A673 (cell line): Measurements from ENCODE around the gene MET. TPM values are rescaled to one million over a fixed set of nuclear protein-coding genes. Genes with fewer than 3 reads are reported as not detected.

Source experiments
- BruUV-seq: library from RNA; stranded (reverse); fragments of 400-500 nt; replicated peaks from 2 replicates; lab custom pipeline; 2021; lab: Mats Ljungman, UMichigan
- CTCF ChIA-PET: fragments of 300-600 bp; sonication (Branson Sonifier 250); formaldehyde crosslinking; loops from one replicate; lab custom pipeline; 2022; ENCODE audit warnings: antibody characterized with exemption; lab: Charles Lee
- POLR2A ChIA-PET: fragments of 300-600 bp; sonication (Branson Sonifier 250); formaldehyde crosslinking; loops from one replicate; lab custom pipeline; 2022; ENCODE audit warnings: antibody characterized with exemption; ENCODE audit not compliant: low non-redundant PET; lab: Charles Lee
- DNase-seq: peaks from one replicate; pipeline ENCODE4 v3.0.0-alpha.2; 2015; ENCODE audit warnings: low spot score
- H3K27ac ChIP-seq: fragments of 200-600 bp; sonication (generic); 2 replicates; pipeline ENCODE4 v1.5.1; 2016; ENCODE audit warnings: mixed run types, low read depth, mild to moderate bottlenecking, mixed read lengths, antibody characterized with exemption, low read length; ENCODE audit not compliant: poor library complexity, severe bottlenecking
- H3K27me3 ChIP-seq: fragments of 200-600 bp; sonication (generic); replicated peaks from 2 replicates; pipeline ENCODE4 v1.6.1; 2017; ENCODE audit warnings: mixed run types, low read depth, mild to moderate bottlenecking, mixed read lengths, antibody characterized with exemption, low read length; ENCODE audit not compliant: insufficient read depth, poor library complexity
- H3K36me3 ChIP-seq: fragments of 200-600 bp; sonication (generic); 2 replicates; pipeline ENCODE4 v1.6.1; 2016; ENCODE audit warnings: mixed run types, mild to moderate bottlenecking, mixed read lengths, antibody characterized with exemption, low read length; ENCODE audit not compliant: insufficient read depth, poor library complexity, severe bottlenecking
- H3K4me1 ChIP-seq: fragments of 200-600 bp; sonication (generic); 2 replicates; pipeline ENCODE4 v1.6.1; 2017; ENCODE audit warnings: mixed run types, mild to moderate bottlenecking, mixed read lengths, antibody characterized with exemption, low read length; ENCODE audit not compliant: insufficient read depth, poor library complexity, severe bottlenecking
- H3K4me3 ChIP-seq: fragments of 200-600 bp; sonication (generic); 2 replicates; pipeline ENCODE4 v1.5.1; 2016; ENCODE audit warnings: low read depth, mixed run types, mild to moderate bottlenecking, mixed read lengths, low read length; ENCODE audit not compliant: poor library complexity, severe bottlenecking
- H3K9me3 ChIP-seq: fragments of 200-600 bp; sonication (generic); 2 replicates; pipeline ENCODE4 v1.6.1; 2016; ENCODE audit warnings: mixed run types, low read depth, mild to moderate bottlenecking, mixed read lengths, antibody characterized with exemption, low read length; ENCODE audit not compliant: poor library complexity, severe bottlenecking
- CTCF ChIP-seq: fragments of 300-800, 200-600 bp; sonication (generic); conservative IDR thresholded peaks from 2 replicates; pipeline ENCODE4 v1.5.1; 2017; ENCODE audit warnings: low read depth, mild to moderate bottlenecking, antibody characterized with exemption, low read length, moderate library complexity, mixed read lengths
- EZH2 ChIP-seq: fragments of 200-600 bp; sonication (generic); IDR thresholded peaks from 2 replicates; pipeline ENCODE4 v1.6.1; 2017; ENCODE audit warnings: borderline replicate concordance, low read depth, mild to moderate bottlenecking, mixed read lengths, antibody characterized with exemption, low read length; ENCODE audit not compliant: poor library complexity, severe bottlenecking
- intact Hi-C: fragments of 100-400 bp; cut with micrococcal nuclease; formaldehyde crosslinking; loops from one replicate; pipeline ENCODE4 v1.10.0; 2022; ENCODE audit not compliant: unreplicated experiment
- total RNA-seq: library from RNA; stranded (reverse); gene quantifications from 2 replicates; pipeline ENCODE4 v1.2.3, GENCODE V29; 2021

Gene MET
- total RNA-seq, 1 experiment from 2014 or later, result 6.8 TPM

GRCh38 chr7:116802746-116803152, 130.8 kb downstream of the MET start:
- intact Hi-C loops, result loop anchor here (5.0 kb wide), 1 partner anchor 270 kb away; no protein-coding TSS in a partner anchor
- H3K36me3 ChIP-seq, result no peaks in the 10 kb centered on the region
- POLR2A ChIA-PET, result no interaction called here
- CTCF ChIA-PET, result no interaction called here
- no peaks in the 10 kb centered on the region for H3K27me3 ChIP-seq
- no TSS peak for BruUV-seq
- DNase-seq, result peak; percentile 89
- H3K4me3 ChIP-seq, result peak overlapping the region; percentile 6
- peak; percentile 72 for TF ChIP-seq CTCF
- TF ChIP-seq EZH2, result no peak
- H3K27ac ChIP-seq, result peak overlapping the region; percentile 56
- H3K9me3 ChIP-seq, result no peaks in the 10 kb centered on the region
- H3K4me1 ChIP-seq, result peaks cover 57% of the 10 kb centered on the region

- Histone ChIP-seq H3K36me3 (no peaks in the 10 kb centered on the region), H3K27ac (peak overlapping the region; percentile 7), H3K9me3 (no peaks in the 10 kb centered on the region), H3K4me1 (peaks cover 53% of the 10 kb centered on the region), H3K27me3 (no peaks in the 10 kb centered on the region), H3K4me3 (no peak overlapping the region)
- no peak for TF ChIP-seq CTCF
- no peak for TF ChIP-seq EZH2
- intact Hi-C loops, result loop anchor here (5.0 kb wide), 1 partner anchor 272 kb away; no protein-coding TSS in a partner anchor
- BruUV-seq, result no TSS peak
- CTCF ChIA-PET, result no interaction called here
- no peak for DNase-seq
- POLR2A ChIA-PET, result no interaction called here
These were observed 132.5 kb downstream of the MET start for GRCh38 chr7:116804471-116804870.

- Histone ChIP-seq H3K27ac (peak overlapping the region; percentile 7), H3K4me3 (no peak overlapping the region), H3K9me3 (no peaks in the 10 kb centered on the region), H3K36me3 (no peaks in the 10 kb centered on the region), H3K4me1 (peaks cover 55% of the 10 kb centered on the region), H3K27me3 (no peaks in the 10 kb centered on the region)
- ChIA-PET CTCF (interaction anchor here (0.6 to 1.5 kb wide), 2 partner anchors 549 to 625 kb away, joined by 4 read pairs; no protein-coding TSS in a partner anchor), POLR2A (no interaction called here)
- intact Hi-C loops, result loop anchor here (5.0 kb wide), 1 partner anchor 563 kb away; no protein-coding TSS in a partner anchor
- BruUV-seq, result no TSS peak
- peak; percentile 57 for DNase-seq
- TF ChIP-seq EZH2, result no peak
- no peak for TF ChIP-seq CTCF
These were observed 133.1 kb downstream of the MET start for GRCh38 chr7:116805100-116805544.
